HepG2 (cell line): ENCODE measurements around the gene MYH10. TPM values are rescaled to one million over a fixed set of nuclear protein-coding genes. Genes with fewer than 3 reads are reported as not detected.

Experiments used
- ATAC-seq: fragments of 200-7000 bp; cut with Tn5 transposase; 3 replicates; pipeline ENCODE4 v1.9.1; 2020; ENCODE audit warnings: mild to moderate bottlenecking, moderate library complexity
- BruUV-seq: library from RNA; stranded (reverse); fragments of 400-500 nt; replicated peaks from 2 replicates; lab custom pipeline; 2021; lab: Mats Ljungman, UMichigan
- CTCF ChIA-PET: fragments of 300-600 bp; formaldehyde crosslinking; extraction: SDS; loops from one replicate; lab custom pipeline; 2021; ENCODE audit warnings: low total read pairs, inconsistent platforms, low intra/inter-chr PET ratio; lab: Yijun Ruan, JAX
- POLR2A ChIA-PET: fragments of 350-600 bp; sonication (Branson Sonifier 250); formaldehyde crosslinking; loops from one replicate; lab custom pipeline; 2020; ENCODE audit warnings: antibody characterized with exemption, inconsistent platforms; lab: Yijun Ruan, JAX
- DNase-seq: peaks from one replicate; pipeline ENCODE4 v3.0.0-alpha.2; 2015; ENCODE audit warnings: low spot score
- FAIRE-seq: peaks from 3 replicates; lab custom pipeline; 2011; peaks lifted over from hg19 to GRCh38; lab: Jason Lieb, UNC
- H2AFZ ChIP-seq: one replicate; pipeline ENCODE4 v1.6.1; 2011; ENCODE audit warnings: low read length, inconsistent platforms
- H3K27ac ChIP-seq: fragments of 300-600 bp; 3 replicates; pipeline ENCODE4 v1.8.0; 2011; ENCODE audit warnings: mixed run types, mild to moderate bottlenecking, mixed read lengths, low read length, inconsistent platforms; ENCODE audit not compliant: insufficient read depth; ENCODE audit errors: extremely low read length
- H3K27me3 ChIP-seq, 2 experiments: fragments of 200-600 bp in 1 of 2; 2 replicates in 1 of 2; 3 replicates in 1 of 2; pipeline versions ENCODE4 v1.6.0 to v1.8.0; 2011; ENCODE audit warnings: low read length in 2 of 2, mild to moderate bottlenecking in 2 of 2, moderate library complexity in 2 of 2, inconsistent platforms in 1 of 2; ENCODE audit not compliant: insufficient read depth in 2 of 2, control insufficient read depth in 1 of 2
- H3K36me3 ChIP-seq, 2 experiments: fragments of 200-600 bp in 1 of 2; replicated peaks in 1 of 2; 2 replicates in 1 of 2; 3 replicates in 1 of 2; pipeline versions ENCODE4 v1.5.1 to v1.8.0; 2011; ENCODE audit warnings: low read length in 2 of 2, inconsistent platforms in 1 of 2; ENCODE audit not compliant: insufficient read depth in 2 of 2, control insufficient read depth in 1 of 2
- H3K4me1 ChIP-seq: 2 replicates; pipeline ENCODE4 v1.5.1; 2012; ENCODE audit warnings: low read length, inconsistent platforms; ENCODE audit not compliant: insufficient read depth
- H3K4me2 ChIP-seq: 2 replicates; pipeline ENCODE4 v1.6.0; 2011; ENCODE audit warnings: low read depth, low read length, inconsistent platforms
- H3K4me3 ChIP-seq, 3 experiments: fragments of 200-600 bp in 1 of 3; sonication (generic), shearing (Covaris generic) in 1 of 3; replicated peaks in 1 of 3; 2 replicates each; pipeline ENCODE4 v1.5.1; 2011 to 2016; ENCODE audit warnings: low read length in 3 of 3, inconsistent platforms in 2 of 3, low read depth in 2 of 3, mild to moderate bottlenecking in 2 of 3, control low read depth in 1 of 3, mixed read lengths in 1 of 3; ENCODE audit not compliant: insufficient read depth in 1 of 3
- H3K79me2 ChIP-seq: one replicate; pipeline ENCODE4 v1.6.1; 2011; ENCODE audit warnings: low read length, inconsistent platforms; ENCODE audit not compliant: insufficient read depth
- H3K9ac ChIP-seq: 2 replicates; pipeline ENCODE4 v1.6.0; 2011; ENCODE audit warnings: mild to moderate bottlenecking, low read depth, low read length, inconsistent platforms; ENCODE audit not compliant: insufficient read depth
- H3K9me3 ChIP-seq: 2 replicates; pipeline ENCODE4 v1.5.1; 2012; ENCODE audit warnings: mild to moderate bottlenecking, low read length
- H4K20me1 ChIP-seq: 2 replicates; pipeline ENCODE4 v1.6.0; 2011; ENCODE audit warnings: inconsistent platforms, mild to moderate bottlenecking, low read length, moderate library complexity; ENCODE audit not compliant: insufficient read depth
- BORCS8-MEF2B ChIP-seq: sonication (generic); formaldehyde crosslinking; IDR thresholded peaks from 2 replicates; pipeline ENCODE4 v1.8.0; 2022; ENCODE audit warnings: mild to moderate bottlenecking, missing genetic modification reagents
- CCDC6 ChIP-seq: sonication (generic); formaldehyde crosslinking; IDR thresholded peaks from 2 replicates; pipeline ENCODE4 v1.8.1; 2022; ENCODE audit warnings: mild to moderate bottlenecking, missing genetic modification reagents, moderate library complexity
- FOSL1 ChIP-seq: sonication (generic); formaldehyde crosslinking; IDR thresholded peaks from 2 replicates; pipeline ENCODE4 v1.9.0; 2021; ENCODE audit warnings: missing genetic modification reagents, borderline replicate concordance
- FOXC1 ChIP-seq: sonication (generic); formaldehyde crosslinking; IDR thresholded peaks from 2 replicates; pipeline ENCODE4 v1.8.0; 2022; ENCODE audit warnings: mild to moderate bottlenecking, missing genetic modification reagents, borderline replicate concordance
- NCOA5 ChIP-seq: sonication (generic); formaldehyde crosslinking; IDR thresholded peaks from 2 replicates; pipeline ENCODE4 v1.4.0; 2020; ENCODE audit warnings: missing genetic modification reagents
- RELA ChIP-seq: sonication (generic); formaldehyde crosslinking; IDR thresholded peaks from 2 replicates; pipeline ENCODE4 v1.4.0; 2020; ENCODE audit warnings: missing genetic modification reagents
- XBP1 ChIP-seq: sonication (generic); formaldehyde crosslinking; IDR thresholded peaks from 2 replicates; pipeline ENCODE4 v1.5.0; 2020; ENCODE audit warnings: missing genetic modification reagents
- ZBTB7A ChIP-seq: sonication (generic); formaldehyde crosslinking; IDR thresholded peaks from 2 replicates; pipeline ENCODE4 v1.8.0; 2022; ENCODE audit warnings: mild to moderate bottlenecking, missing genetic modification reagents
- ZBTB7B ChIP-seq: sonication (generic); formaldehyde crosslinking; IDR thresholded peaks from 2 replicates; pipeline ENCODE4 v1.4.0; 2020; ENCODE audit warnings: missing genetic modification reagents
- ZNF124 ChIP-seq: sonication (generic); formaldehyde crosslinking; IDR thresholded peaks from 2 replicates; pipeline ENCODE4 v1.4.0; 2020; ENCODE audit warnings: missing genetic modification reagents
- ZNF501 ChIP-seq: sonication (generic); formaldehyde crosslinking; IDR thresholded peaks from 2 replicates; pipeline ENCODE4 v1.5.1; 2020; ENCODE audit warnings: mild to moderate bottlenecking, moderate library complexity, missing genetic modification reagents
- ZNF790 ChIP-seq: sonication (generic); formaldehyde crosslinking; IDR thresholded peaks from 2 replicates; pipeline ENCODE4 v1.8.0; 2022; ENCODE audit warnings: missing genetic modification reagents, mild to moderate bottlenecking, borderline replicate concordance
- ZNF792 ChIP-seq: IDR thresholded peaks from 2 replicates; pipeline ENCODE4 v1.6.1; 2016
- ZNF816 ChIP-seq: sonication (generic); formaldehyde crosslinking; IDR thresholded peaks from 2 replicates; pipeline ENCODE4 v1.8.0; 2022; ENCODE audit warnings: missing genetic modification reagents, mild to moderate bottlenecking, borderline replicate concordance
- WGBS: methylation state at CpG from one replicate; pipeline ENCODE4 v1.1.6; 2017; ENCODE audit warnings: low lambda C conversion rate; 5-methylcytosine and 5-hydroxymethylcytosine counted together
- in situ Hi-C: cut with HindIII; loops from 2 replicates; pipeline ENCODE4 v1.10.0; 2017; ENCODE audit warnings: low pct_unique_long_range_greater_than_20kb; ENCODE audit not compliant: extremely low pct_ligation_motif_present
- intact Hi-C: fragments of 100-400 bp; cut with micrococcal nuclease; formaldehyde crosslinking; loops from one replicate; pipeline ENCODE4 v1.10.0; 2022; ENCODE audit not compliant: unreplicated experiment
- polyA plus RNA-seq, 8 experiments: library from polyadenylated mRNA; depleted of rRNA in 3 of 8; stranded (reverse) in 7 of 8; unstranded in 1 of 8; fragments of >200 nt; fragmentation: Illumina TruSeq in 4 of 8; extraction: Trizol in 4 of 8; gene quantifications; 2 replicates each; pipeline versions ENCODE4 v1.2.1 to v1.2.3, GENCODE V29; 2011 to 2016; ENCODE audit warnings: low read depth in 4 of 8, missing spikeins in 1 of 8, mixed read lengths in 1 of 8; ENCODE audit not compliant: insufficient read depth in 1 of 8
- total RNA-seq, 5 experiments: library from RNA; depleted of rRNA; stranded (reverse); fragments of >200 nt; fragmentation: Illumina TruSeq; extraction: Trizol; gene quantifications; 2 replicates each; pipeline ENCODE4 v1.2.3, GENCODE V29; 2016; ENCODE audit warnings: low read depth in 1 of 5
- TF ChIP-seq, protein P1 (sequence below): sonication (generic); formaldehyde crosslinking; IDR thresholded peaks from 2 replicates; pipeline ENCODE4 v1.5.0; 2020; ENCODE audit warnings: missing genetic modification reagents, mild to moderate bottlenecking, borderline replicate concordance
- TF ChIP-seq, protein P2 (sequence below): sonication (generic); formaldehyde crosslinking; IDR thresholded peaks from 2 replicates; pipeline ENCODE4 v1.4.0; 2020; ENCODE audit warnings: mild to moderate bottlenecking, missing genetic modification reagents
- TF ChIP-seq, protein P3 (sequence below): IDR thresholded peaks from 2 replicates; pipeline ENCODE4 v1.6.1; 2018; ENCODE audit warnings: missing genetic modification reagents

The MYH10 gene
- total and polyA plus RNA-seq, 2 of the 13 experiments (the other 11 are each of a cell fraction or from before 2014, with no cell fraction given): 43.4 to 68.6 TPM

DNA sequence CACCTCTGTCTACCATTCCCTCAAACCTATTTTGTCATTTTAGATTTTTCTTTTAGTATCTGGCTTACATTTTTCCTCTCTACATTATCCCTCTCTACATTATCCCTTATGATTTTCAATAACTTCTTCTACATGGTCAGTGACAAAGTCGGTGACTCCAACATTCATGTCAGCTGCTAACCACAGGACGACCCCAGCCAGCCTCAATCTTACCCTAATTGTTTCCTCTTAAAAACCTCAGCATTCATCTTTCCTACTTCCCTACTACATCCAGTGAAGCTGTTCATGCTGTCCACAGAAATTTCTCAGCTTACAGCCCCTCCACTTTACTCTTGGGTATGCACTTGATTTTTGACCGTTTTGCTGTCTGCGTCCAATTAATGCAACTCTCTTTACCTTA lies 8.3 kb downstream of the MYH10 start:
- Histone ChIP-seq H3K79me2 (peaks cover 94% of the 10 kb centered on the region), H2AFZ (no peak overlapping the region), H3K27ac (no peak overlapping the region), H3K4me2 (no peak overlapping the region), H4K20me1 (peaks cover 11% of the 10 kb centered on the region), H3K9me3 (no peaks in the 10 kb centered on the region), H3K27me3 (no peaks in the 10 kb centered on the region), H3K9ac (no peak overlapping the region), H3K4me3 (no peak overlapping the region), H3K4me1 (peaks cover 16% of the 10 kb centered on the region), H3K36me3 (peaks cover 11 to 37% of the 10 kb centered on the region in 2 experiments)
- ATAC-seq (no peak), DNase-seq (no peak), FAIRE-seq (no peak)
- ChIA-PET CTCF (no interaction called here), POLR2A (interaction anchor here (1.0 kb wide), 1 partner anchor 8 kb away, joined by 3 read pairs; the partner anchor contains the start of gene MYH10)
- intact Hi-C loops: loop anchor here (5.0 kb wide), 1 partner anchor 475 kb away; no protein-coding TSS in a partner anchor
- WGBS: 98% methylated on average over 4 of the region's 4 CpGs
- in situ Hi-C loops: no loop called here
- no peak for TF ChIP-seq ZNF501 (CRISPR knock-in tag)
- TF ChIP-seq ZBTB7B (CRISPR knock-in tag): no peak
- TF ChIP-seq XBP1 (CRISPR knock-in tag): no peak
- TF ChIP-seq ZNF124: no peak
- TF ChIP-seq NCOA5: no peak
- TF ChIP-seq ZNF790 (CRISPR knock-in tag): no peak
- TF ChIP-seq ZNF792: no peak
- TF ChIP-seq BORCS8-MEF2B (CRISPR knock-in tag): no peak
- TF ChIP-seq ZNF816: no peak
- no peak for TF ChIP-seq CCDC6 (CRISPR knock-in tag)
- BruUV-seq: no TSS peak

DNA sequence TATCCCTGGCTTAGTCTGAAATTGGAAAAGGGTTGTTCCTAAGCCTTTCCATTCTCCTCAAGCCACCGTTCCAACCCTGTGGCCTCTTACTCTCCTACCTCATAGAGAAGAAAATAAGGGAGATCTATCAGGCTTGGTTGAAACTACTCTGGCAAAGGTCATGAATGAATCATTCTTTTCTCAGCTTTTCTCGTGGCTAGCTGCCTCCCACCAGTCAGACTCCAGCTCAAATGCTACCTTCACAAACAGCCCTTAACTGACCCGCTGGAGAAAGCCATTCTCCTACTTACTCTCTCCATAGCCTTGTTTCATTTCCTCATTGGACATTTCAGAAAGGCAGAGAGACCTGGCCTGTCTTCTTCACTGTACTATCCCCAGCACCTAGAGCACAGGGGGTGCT lies 8.9 kb downstream of the MYH10 start:
- H3K9me3 ChIP-seq: no peaks in the 10 kb centered on the region
- peaks cover 11 to 37% of the 10 kb centered on the region in 2 experiments for H3K36me3 ChIP-seq
- POLR2A ChIA-PET: interaction anchor here (1.0 kb wide), 1 partner anchor 9 kb away, joined by 3 read pairs; the partner anchor contains the start of gene MYH10
- H3K4me1 ChIP-seq: peaks cover 11% of the 10 kb centered on the region; the same call in 1 of the 2 replicates
- no TSS peak for BruUV-seq
- no peak overlapping the region for H3K4me2 ChIP-seq
- H4K20me1 ChIP-seq: peaks cover 11% of the 10 kb centered on the region
- FAIRE-seq (no peak), DNase-seq (no peak), ATAC-seq (no peak)
- H3K79me2 ChIP-seq: peaks cover 94% of the 10 kb centered on the region
- no peak overlapping the region for H3K9ac ChIP-seq
- in situ Hi-C loops: no loop called here
- CTCF ChIA-PET: no interaction called here
- H3K27ac ChIP-seq: peak overlapping the region; percentile 8
- WGBS: 92% methylated on average over 3 of the region's 3 CpGs
- H2AFZ ChIP-seq: no peak overlapping the region
- intact Hi-C loops: loop anchor here (5.0 kb wide), 1 partner anchor 474 kb away; no protein-coding TSS in a partner anchor
- H3K4me3 ChIP-seq: no peak overlapping the region
- H3K27me3 ChIP-seq: no peaks in the 10 kb centered on the region
- TF ChIP-seq RELA (CRISPR knock-in tag) (no peak), ZBTB7A (CRISPR knock-in tag) (no peak), FOXC1 (CRISPR knock-in tag) (no peak), FOSL1 (CRISPR knock-in tag) (no peak)
- TF ChIP-seq, protein P1, sequence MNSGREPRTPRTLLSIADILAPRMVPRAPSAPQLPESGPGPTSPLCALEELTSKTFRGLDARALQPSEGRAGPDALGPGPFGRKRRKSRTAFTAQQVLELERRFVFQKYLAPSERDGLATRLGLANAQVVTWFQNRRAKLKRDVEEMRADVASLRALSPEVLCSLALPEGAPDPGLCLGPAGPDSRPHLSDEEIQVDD (CRISPR knock-in tag): no peak
- TF ChIP-seq, protein P2, sequence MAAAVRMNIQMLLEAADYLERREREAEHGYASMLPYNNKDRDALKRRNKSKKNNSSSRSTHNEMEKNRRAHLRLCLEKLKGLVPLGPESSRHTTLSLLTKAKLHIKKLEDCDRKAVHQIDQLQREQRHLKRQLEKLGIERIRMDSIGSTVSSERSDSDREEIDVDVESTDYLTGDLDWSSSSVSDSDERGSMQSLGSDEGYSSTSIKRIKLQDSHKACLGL (CRISPR knock-in tag): no peak
- TF ChIP-seq, protein P3, sequence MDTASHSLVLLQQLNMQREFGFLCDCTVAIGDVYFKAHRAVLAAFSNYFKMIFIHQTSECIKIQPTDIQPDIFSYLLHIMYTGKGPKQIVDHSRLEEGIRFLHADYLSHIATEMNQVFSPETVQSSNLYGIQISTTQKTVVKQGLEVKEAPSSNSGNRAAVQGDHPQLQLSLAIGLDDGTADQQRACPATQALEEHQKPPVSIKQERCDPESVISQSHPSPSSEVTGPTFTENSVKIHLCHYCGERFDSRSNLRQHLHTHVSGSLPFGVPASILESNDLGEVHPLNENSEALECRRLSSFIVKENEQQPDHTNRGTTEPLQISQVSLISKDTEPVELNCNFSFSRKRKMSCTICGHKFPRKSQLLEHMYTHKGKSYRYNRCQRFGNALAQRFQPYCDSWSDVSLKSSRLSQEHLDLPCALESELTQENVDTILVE (CRISPR knock-in tag): no peak
